Natural killer cell (primary cell): ENCODE data around the gene AKAP13. TPM values are rescaled to one million over a fixed set of nuclear protein-coding genes. Genes with fewer than 3 reads are reported as not detected.

Source experiments
- ATAC-seq, 3 donors: fragments of 150-1000 bp in 2 of 3; fragments of 200-7000 bp in 1 of 3; cut with Tn5 transposase; 1 replicate in 1 of 3; 2 replicates in 2 of 3; pipeline ENCODE4 v1.10.0; 2021; ENCODE audit warnings: mild to moderate bottlenecking in 2 of 3, moderate library complexity in 2 of 3
- DNase-seq, 2 donors: peaks; one replicate each; pipeline versions ENCODE4 v3.0.0 to v3.0.0-alpha.2; 2013 to 2021; ENCODE audit warnings: mixed read lengths in 1 of 2
- H3K27ac ChIP-seq: one replicate; pipeline ENCODE4 v1.5.1; 2013; ENCODE audit warnings: mild to moderate bottlenecking, low read length
- H3K27me3 ChIP-seq: one replicate; pipeline ENCODE4 v1.6.1; 2013; ENCODE audit warnings: low read length; ENCODE audit not compliant: control insufficient read depth, insufficient read depth
- H3K36me3 ChIP-seq: one replicate; pipeline ENCODE4 v1.6.1; 2013; ENCODE audit warnings: low read length; ENCODE audit not compliant: control insufficient read depth, insufficient read depth
- H3K4me1 ChIP-seq: one replicate; pipeline ENCODE4 v1.6.1; 2013; ENCODE audit warnings: low read length; ENCODE audit not compliant: control insufficient read depth, insufficient read depth
- H3K4me3 ChIP-seq: one replicate; pipeline ENCODE4 v1.5.1; 2013; ENCODE audit warnings: low read length
- H3K9me3 ChIP-seq: one replicate; pipeline ENCODE4 v1.6.1; 2013; ENCODE audit warnings: low read length; ENCODE audit not compliant: control insufficient read depth, insufficient read depth
- H3K27ac Mint-ChIP-seq, 2 donors: one replicate each; pipeline ENCODE4 v1.8.0; 2022; ENCODE audit warnings: mild to moderate bottlenecking in 2 of 2, mixed read lengths in 2 of 2, moderate library complexity in 1 of 2
- H3K27me3 Mint-ChIP-seq, 2 donors: one replicate each; pipeline ENCODE4 v1.8.0; 2022; ENCODE audit warnings: low read depth in 2 of 2, mixed read lengths in 2 of 2
- H3K36me3 Mint-ChIP-seq: one replicate; pipeline ENCODE4 v1.8.0; 2022; ENCODE audit warnings: mixed read lengths
- H3K4me1 Mint-ChIP-seq, 2 donors: one replicate each; pipeline ENCODE4 v1.8.0; 2022; ENCODE audit warnings: mixed read lengths in 2 of 2
- H3K4me3 Mint-ChIP-seq: one replicate; pipeline ENCODE4 v1.8.0; 2022; ENCODE audit warnings: mild to moderate bottlenecking, moderate library complexity, mixed read lengths
- H3K9me3 Mint-ChIP-seq, 2 donors: one replicate each; pipeline ENCODE4 v1.8.0; 2022; ENCODE audit warnings: mixed read lengths in 2 of 2
- WGBS: methylation state at CpG from one replicate; pipeline ENCODE4 v1.1.7; 2013; ENCODE audit warnings: missing lambda C conversion rate; ENCODE audit not compliant: insufficient coverage; 5-methylcytosine and 5-hydroxymethylcytosine counted together
- intact Hi-C: fragments of 100-400 bp; cut with micrococcal nuclease; formaldehyde crosslinking; loops from one replicate; pipeline ENCODE4 v1.14.2; 2022
- total RNA-seq, 4 donors: library from RNA; stranded (reverse); fragments of 120-200 nt in 1 of 4; gene quantifications; one replicate each; pipeline versions ENCODE4 v1.2.3 to v1.2.4, GENCODE V29; 2013 to 2022
- TF ChIP-seq, protein P1 (sequence below): fragments of 200-600 bp; IDR thresholded peaks from one replicate; pipeline ENCODE4 v1.8.0; 2022; ENCODE audit warnings: antibody characterized with exemption

AKAP13 gene
- total RNA-seq, 3 donors from 2014 or later (not counting 1 experiment from before 2014, with no cell fraction given): 573 to 661 (median 647) TPM

DNA sequence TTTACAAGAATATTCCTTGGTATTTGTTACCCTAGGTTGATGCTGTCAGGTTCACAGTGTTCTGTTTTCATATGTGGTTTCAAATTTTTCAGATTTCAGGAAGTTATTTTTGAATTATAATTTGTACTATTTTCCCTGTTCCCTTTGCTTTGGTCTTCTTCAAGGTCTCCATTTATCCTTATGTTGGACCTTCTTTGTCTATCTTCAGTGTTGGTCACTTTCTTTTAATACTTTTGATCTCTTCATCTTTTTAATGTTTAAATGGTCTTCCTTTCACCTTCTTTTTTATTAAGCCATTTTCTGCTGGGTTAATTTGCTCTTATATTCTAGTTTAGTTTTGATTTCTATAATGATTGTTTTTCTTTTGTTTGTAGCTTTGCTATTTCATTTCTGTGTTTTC is 353.0 kb downstream of the AKAP13 start:
- no peaks in the 10 kb centered on the region for H3K27me3 ChIP-seq
- DNase-seq: no peak
- H3K27me3 Mint-ChIP-seq: no peaks in the 10 kb centered on the region
- intact Hi-C loops: loop anchor here (10.0 kb wide), 1 partner anchor 61 kb away; the partner anchor contains the start of gene KLHL25
- peak overlapping the region; percentile 66 to 76 for H3K27ac Mint-ChIP-seq
- no peak overlapping the region for H3K27ac ChIP-seq
- H3K4me3 Mint-ChIP-seq: no peak overlapping the region
- TF ChIP-seq, protein P1, sequence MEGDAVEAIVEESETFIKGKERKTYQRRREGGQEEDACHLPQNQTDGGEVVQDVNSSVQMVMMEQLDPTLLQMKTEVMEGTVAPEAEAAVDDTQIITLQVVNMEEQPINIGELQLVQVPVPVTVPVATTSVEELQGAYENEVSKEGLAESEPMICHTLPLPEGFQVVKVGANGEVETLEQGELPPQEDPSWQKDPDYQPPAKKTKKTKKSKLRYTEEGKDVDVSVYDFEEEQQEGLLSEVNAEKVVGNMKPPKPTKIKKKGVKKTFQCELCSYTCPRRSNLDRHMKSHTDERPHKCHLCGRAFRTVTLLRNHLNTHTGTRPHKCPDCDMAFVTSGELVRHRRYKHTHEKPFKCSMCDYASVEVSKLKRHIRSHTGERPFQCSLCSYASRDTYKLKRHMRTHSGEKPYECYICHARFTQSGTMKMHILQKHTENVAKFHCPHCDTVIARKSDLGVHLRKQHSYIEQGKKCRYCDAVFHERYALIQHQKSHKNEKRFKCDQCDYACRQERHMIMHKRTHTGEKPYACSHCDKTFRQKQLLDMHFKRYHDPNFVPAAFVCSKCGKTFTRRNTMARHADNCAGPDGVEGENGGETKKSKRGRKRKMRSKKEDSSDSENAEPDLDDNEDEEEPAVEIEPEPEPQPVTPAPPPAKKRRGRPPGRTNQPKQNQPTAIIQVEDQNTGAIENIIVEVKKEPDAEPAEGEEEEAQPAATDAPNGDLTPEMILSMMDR: no peak
- H3K4me1 ChIP-seq: no peaks in the 10 kb centered on the region
- no peak overlapping the region for H3K4me3 ChIP-seq
- H3K4me1 Mint-ChIP-seq: peaks cover 9 to 22% of the 10 kb centered on the region in 2 donors
- peaks cover 90% of the 10 kb centered on the region for H3K36me3 ChIP-seq
- no peak for ATAC-seq
- H3K36me3 Mint-ChIP-seq: peaks cover 54% of the 10 kb centered on the region
- peaks cover 3 to 7% of the 10 kb centered on the region in 2 donors for H3K9me3 Mint-ChIP-seq
- H3K9me3 ChIP-seq: no peaks in the 10 kb centered on the region

DNA sequence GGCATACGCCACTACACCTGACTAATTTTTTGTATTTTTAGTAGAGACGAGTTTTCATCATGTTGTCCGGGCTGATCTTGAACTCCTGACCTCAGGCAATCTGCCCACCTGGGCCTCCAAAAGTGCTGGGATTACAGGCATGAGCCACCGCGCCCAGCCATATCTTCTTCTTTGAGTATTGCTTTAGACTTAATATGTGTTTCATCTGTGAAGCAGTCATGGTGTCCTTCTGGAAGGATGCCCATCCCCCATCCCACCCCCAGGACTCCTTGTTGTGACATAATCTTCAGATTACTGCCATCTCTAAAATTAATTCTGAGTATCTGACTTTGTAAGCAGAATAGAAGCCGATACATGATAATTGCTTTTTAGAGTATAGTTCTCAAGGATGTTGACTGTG is 356.7 kb downstream of the AKAP13 start:
- ATAC-seq (no peak), DNase-seq (no peak)
- H3K9me3 ChIP-seq: no peaks in the 10 kb centered on the region
- peaks cover 89% of the 10 kb centered on the region for H3K36me3 ChIP-seq
- Mint-ChIP-seq H3K4me1 (peaks cover 13% of the 10 kb centered on the region in 2 donors), H3K9me3 (peaks cover 3 to 7% of the 10 kb centered on the region in 2 donors), H3K27ac (no peak overlapping the region), H3K4me3 (no peak overlapping the region), H3K36me3 (peaks cover 50% of the 10 kb centered on the region), H3K27me3 (no peaks in the 10 kb centered on the region)
- H3K27me3 ChIP-seq: no peaks in the 10 kb centered on the region
- TF ChIP-seq, protein P1: no peak
- 98% methylated on average over 6 of the region's 6 CpGs for WGBS
- H3K4me1 ChIP-seq: no peaks in the 10 kb centered on the region
- no peak overlapping the region for H3K27ac ChIP-seq
- intact Hi-C loops: loop anchor here (10.0 kb wide), 1 partner anchor 58 kb away; the partner anchor contains the start of gene KLHL25
- H3K4me3 ChIP-seq: no peak overlapping the region

DNA sequence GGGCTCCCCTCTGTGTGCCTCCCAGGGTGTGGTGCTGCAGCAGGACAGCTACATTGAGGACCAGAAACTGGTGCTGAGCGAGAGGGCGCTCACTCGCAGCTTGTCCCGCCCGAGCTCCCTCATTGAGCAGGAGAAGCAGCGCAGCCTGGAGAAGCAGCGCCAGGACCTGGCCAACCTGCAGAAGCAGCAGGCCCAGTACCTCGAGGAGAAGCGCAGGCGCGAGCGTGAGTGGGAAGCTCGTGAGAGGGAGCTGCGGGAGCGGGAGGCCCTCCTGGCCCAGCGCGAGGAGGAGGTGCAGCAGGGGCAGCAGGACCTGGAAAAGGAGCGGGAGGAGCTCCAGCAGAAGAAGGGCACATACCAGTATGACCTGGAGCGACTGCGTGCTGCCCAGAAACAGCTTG is 360.6 kb downstream of the AKAP13 start:
- H3K9me3 Mint-ChIP-seq: no peaks in the 10 kb centered on the region
- no peaks in the 10 kb centered on the region for H3K27me3 ChIP-seq
- peaks cover 19% of the 10 kb centered on the region for H3K36me3 Mint-ChIP-seq
- no peaks in the 10 kb centered on the region for H3K9me3 ChIP-seq
- H3K36me3 ChIP-seq: peaks cover 91% of the 10 kb centered on the region
- TF ChIP-seq, protein P1: no peak
- peaks cover 19% of the 10 kb centered on the region in 2 donors for H3K4me1 Mint-ChIP-seq
- 98% methylated on average over 20 of the region's 20 CpGs for WGBS
- H3K27me3 Mint-ChIP-seq: no peaks in the 10 kb centered on the region
- H3K27ac ChIP-seq: no peak overlapping the region
- DNase-seq (no peak), ATAC-seq (no peak)
- peak overlapping the region in 1 of 2 donors; percentile 51 for H3K27ac Mint-ChIP-seq
- H3K4me1 ChIP-seq: no peaks in the 10 kb centered on the region
- no peak overlapping the region for H3K4me3 ChIP-seq
- H3K4me3 Mint-ChIP-seq: no peak overlapping the region
- intact Hi-C loops: no loop called here

- peaks cover 19% of the 10 kb centered on the region for H3K36me3 Mint-ChIP-seq
- 97% methylated on average over 11 of the region's 11 CpGs for WGBS
- H3K9me3 Mint-ChIP-seq: no peaks in the 10 kb centered on the region
These were observed 361.3 kb downstream of the AKAP13 start for GRCh38 chr15:85741662-85742061.

More at GRCh38 chr15:85741662-85742061, 361.3 kb downstream of the AKAP13 start:
- H3K27ac ChIP-seq: no peak overlapping the region
- intact Hi-C loops: no loop called here
- TF ChIP-seq, protein P1: no peak
- H3K27me3 Mint-ChIP-seq: no peaks in the 10 kb centered on the region
- no peak overlapping the region for H3K4me3 ChIP-seq
- no peaks in the 10 kb centered on the region for H3K27me3 ChIP-seq
- no peak overlapping the region for H3K4me3 Mint-ChIP-seq
- H3K36me3 ChIP-seq: peaks cover 91% of the 10 kb centered on the region
- peaks cover 19% of the 10 kb centered on the region in 2 donors for H3K4me1 Mint-ChIP-seq
- H3K27ac Mint-ChIP-seq: peak overlapping the region; percentile 41 to 70
- no peak for DNase-seq
- no peak for ATAC-seq
- H3K4me1 ChIP-seq: no peaks in the 10 kb centered on the region
- H3K9me3 ChIP-seq: no peaks in the 10 kb centered on the region
